GM12801 (cell line): Measurements from ENCODE around the gene FAM221A.

ENCODE experiments used
- TF ChIP-seq, protein P1 (sequence below): IDR thresholded peaks from one replicate; pipeline ENCODE4 v1.5.1; 2011; ENCODE audit warnings: control low read depth; ENCODE audit not compliant: insufficient read length; ENCODE audit errors: extremely low read depth

FAM221A gene

DNA sequence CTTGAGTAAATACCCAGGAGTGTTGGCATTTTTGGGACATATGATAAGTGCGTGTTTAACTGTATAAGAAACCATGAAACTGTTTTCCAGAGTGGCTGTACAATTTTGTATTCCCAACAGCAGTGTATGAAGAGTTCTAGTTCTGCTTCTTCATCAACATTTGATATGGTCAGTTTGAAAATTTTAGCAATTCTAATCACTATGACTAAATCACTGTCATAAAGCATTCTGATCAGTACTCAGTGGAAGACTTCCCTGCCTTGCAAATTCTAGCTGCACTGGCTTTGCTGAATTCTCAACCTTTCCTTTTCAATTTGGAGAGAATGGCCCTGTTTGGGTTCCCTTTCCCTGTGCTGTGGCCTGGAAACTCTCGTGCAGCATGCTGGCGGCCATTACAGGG, 18.6 kb upstream of the FAM221A start:
- TF ChIP-seq, protein P1, sequence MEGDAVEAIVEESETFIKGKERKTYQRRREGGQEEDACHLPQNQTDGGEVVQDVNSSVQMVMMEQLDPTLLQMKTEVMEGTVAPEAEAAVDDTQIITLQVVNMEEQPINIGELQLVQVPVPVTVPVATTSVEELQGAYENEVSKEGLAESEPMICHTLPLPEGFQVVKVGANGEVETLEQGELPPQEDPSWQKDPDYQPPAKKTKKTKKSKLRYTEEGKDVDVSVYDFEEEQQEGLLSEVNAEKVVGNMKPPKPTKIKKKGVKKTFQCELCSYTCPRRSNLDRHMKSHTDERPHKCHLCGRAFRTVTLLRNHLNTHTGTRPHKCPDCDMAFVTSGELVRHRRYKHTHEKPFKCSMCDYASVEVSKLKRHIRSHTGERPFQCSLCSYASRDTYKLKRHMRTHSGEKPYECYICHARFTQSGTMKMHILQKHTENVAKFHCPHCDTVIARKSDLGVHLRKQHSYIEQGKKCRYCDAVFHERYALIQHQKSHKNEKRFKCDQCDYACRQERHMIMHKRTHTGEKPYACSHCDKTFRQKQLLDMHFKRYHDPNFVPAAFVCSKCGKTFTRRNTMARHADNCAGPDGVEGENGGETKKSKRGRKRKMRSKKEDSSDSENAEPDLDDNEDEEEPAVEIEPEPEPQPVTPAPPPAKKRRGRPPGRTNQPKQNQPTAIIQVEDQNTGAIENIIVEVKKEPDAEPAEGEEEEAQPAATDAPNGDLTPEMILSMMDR, result no peak

DNA sequence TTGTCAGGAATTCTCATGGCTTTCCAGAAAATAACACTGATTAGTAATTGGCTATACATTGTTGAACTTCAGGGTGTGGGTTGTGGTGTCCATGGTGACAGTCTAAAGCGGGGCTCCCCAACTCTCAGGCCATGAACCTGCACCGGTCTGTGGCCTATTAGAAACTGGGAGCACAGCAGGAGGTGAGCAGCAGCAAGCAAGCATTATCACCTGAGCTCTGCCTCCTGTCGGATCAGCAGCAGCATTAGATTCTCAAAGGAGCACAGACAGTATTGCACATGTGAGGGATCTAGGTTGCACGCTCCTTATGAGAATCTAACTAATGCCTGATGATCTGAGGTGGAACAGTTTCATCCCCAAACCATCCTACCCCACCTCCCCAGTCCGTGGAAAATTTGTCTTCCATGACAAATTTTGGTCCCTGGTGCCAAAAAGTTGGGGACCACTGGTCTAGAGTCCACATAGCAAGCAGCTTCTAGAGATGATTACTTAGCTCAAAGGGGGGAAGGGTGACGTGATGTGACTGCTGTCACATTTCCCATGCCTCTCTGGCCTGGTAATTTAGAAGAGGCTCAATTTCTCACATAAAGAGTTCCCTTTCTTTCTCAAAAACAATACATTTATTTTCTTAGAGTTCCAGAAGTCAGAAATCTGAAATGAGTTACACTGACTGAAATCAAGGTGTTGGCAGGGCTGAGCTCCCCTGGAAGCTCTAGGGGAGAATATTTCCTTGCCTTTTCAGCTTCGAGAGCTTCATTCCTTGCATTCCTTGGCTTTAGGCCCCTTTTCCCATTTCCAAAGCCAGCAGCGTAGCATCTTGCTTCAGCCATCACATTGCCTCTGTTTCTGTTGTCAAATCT, 17.6 kb upstream of the FAM221A start:
- TF ChIP-seq, protein P1, result no peak

DNA sequence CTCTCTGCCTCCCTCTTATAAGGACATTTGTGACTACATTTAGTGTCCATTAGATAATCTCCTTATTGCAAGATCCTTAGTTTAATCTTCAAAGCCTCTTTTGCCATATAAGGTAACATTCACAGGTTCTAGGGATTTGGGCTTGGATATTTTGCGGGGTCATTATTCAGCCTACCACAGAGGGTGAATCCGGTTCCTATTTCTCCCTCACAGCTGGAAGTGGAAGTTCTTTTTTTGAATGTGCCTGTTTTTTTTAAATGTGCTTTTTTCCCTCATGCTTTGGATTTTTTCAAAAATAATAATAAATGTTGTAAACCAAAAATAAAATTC, 17.1 kb upstream of the FAM221A start:
- TF ChIP-seq, protein P1, result no peak

DNA sequence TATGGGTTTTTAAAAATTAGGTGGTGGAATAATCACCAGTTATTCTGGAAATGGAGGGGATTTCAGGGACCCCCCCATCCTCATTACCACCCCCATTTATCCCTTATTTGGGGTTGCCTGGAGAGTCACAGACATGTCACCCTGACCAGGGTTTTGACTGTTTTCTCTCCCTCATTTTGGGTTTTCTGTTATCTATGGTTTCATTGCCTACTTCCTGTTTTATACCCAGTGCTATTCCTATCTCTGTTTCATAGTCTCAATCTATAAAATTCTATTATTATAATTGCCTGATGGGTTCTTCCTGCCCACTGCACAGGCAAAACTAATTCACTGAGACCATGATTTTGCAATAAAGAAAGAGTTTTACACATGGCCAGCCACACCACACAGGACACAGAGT, 15.9 kb upstream of the FAM221A start:
- TF ChIP-seq, protein P1, result no peak

DNA sequence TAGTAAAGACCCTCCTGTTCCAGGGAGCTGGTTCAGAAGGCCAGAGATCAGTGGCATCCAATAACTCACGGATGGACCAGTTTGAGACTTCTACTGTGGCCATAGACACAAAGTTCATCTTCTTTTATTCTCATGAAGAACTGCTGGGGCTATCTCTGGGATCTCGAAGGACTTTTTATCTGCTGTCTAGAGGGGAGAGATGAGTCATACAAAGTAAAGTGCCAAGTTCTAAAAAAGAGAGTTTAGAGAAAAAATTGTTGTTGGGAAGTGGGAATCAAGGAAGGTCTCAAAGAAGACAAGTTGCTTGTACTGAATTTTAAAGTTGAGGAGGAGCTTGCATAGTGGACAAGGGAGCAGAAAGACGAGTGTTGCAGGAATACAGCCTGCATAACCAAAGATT, 8.0 kb upstream of the FAM221A start:
- TF ChIP-seq, protein P1, result no peak

DNA sequence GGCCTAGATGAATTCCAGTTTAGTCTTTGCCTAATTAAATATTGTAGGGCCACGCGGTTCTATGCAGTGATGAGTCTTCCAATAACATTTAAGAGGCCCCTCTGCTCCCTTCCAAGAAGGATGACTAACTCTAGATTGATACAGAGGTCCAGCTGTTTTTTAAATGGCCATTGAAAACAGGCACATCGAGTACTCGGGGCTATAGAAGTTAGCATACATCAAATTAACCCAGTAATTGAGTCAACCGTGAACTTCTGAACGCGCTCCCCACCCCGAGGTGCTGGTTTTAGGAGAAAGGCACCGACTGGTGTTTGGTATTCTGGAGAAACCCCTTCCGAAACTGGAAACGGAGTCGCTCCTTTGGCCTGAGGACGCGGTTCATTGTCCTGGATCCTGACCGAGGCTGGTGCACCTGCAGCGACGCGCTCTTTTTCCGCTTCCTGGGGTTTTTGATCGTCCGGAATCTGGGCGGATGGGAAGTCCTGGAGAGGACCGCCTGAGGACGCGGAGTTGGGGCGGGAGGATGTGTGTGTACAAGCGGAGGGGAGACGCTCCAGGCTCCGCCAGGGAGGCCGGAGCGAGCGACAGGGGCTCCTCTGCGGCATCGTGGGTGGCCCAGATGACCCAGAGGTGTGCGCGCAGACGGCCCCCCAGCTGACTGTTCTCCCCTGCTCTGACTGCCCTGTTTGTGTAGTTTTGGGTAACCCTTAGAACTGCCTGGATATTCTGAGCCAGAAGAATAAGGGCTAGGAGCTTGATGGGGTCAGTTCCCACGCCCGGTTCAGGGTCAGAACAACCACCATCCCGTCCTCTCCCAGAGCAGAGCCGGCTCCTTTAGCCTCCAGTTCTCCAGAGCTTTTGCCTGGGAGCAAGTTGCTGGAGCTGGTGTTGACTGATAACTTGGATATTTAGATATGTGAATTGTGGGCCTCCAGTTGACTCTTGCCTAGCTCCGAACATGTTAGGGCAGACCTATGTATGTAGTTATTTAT, 711 bp downstream of the FAM221A start:
- TF ChIP-seq, protein P1, result no peak

DNA sequence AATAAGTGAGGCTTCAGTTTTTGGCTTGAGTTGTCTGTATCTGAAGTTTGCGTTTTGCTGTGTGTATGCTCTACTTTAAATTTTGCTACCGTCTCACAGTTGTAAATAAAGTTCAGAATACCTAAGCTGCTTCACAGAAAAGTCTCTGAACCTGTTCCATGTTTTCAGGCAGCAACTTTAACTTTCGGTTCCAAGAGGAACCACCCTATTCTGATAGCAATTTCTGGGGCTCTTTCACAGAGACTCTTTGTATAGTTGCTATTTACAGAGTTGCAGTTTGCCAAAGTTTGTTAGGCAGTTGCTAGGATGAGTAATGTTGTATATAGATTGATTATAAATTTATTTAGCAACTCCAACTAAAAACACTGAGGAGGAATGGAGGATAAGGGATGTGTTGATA, 5.7 kb downstream of the FAM221A start:
- TF ChIP-seq, protein P1, result no peak
